ENCODE data around the gene C19orf12. TPM values are rescaled to one million over a fixed set of nuclear protein-coding genes. Genes with fewer than 3 reads are reported as not detected.

Gene C19orf12
- total and polyA plus RNA-seq, 2 of the 13 experiments (the other 11 are each of a cell fraction or from before 2014, with no cell fraction given): 17.7 to 34.4 TPM

- Histone ChIP-seq H3K9ac (ENCODE audit: insufficient read depth, low read depth, low read length) (no peak overlapping the region), H4K20me1 (ENCODE audit: insufficient read depth, low read length) (no peaks in the 10 kb centered on the region), H3K4me3 (replicated peaks in 1 of 3; ENCODE audit: insufficient read depth in 1 of 3, low read depth in 2 of 3, low read length in 3 of 3) (no peak overlapping the region), H3K27ac (ENCODE audit: extremely low read length, insufficient read depth, low read length) (no peak overlapping the region), H3K4me1 (ENCODE audit: insufficient read depth, low read length) (peaks cover 15% of the 10 kb centered on the region; the same call in 1 of the 2 replicates), H3K9me3 (ENCODE audit: low read length) (peaks cover 7% of the 10 kb centered on the region; the same call in 1 of the 2 replicates), H2AFZ (ENCODE audit: low read length) (no peak overlapping the region), H3K79me2 (ENCODE audit: insufficient read depth, low read length) (no peaks in the 10 kb centered on the region), H3K36me3 (replicated peaks in 1 of 2; ENCODE audit: control insufficient read depth in 1 of 2, insufficient read depth in 2 of 2, low read length in 2 of 2) (no peaks in the 10 kb centered on the region), H3K27me3 (ENCODE audit: control insufficient read depth in 1 of 2, insufficient read depth in 2 of 2, low read length in 2 of 2) (peaks cover 4 to 8% of the 10 kb centered on the region in 2 experiments; a peak in 4 of 5 replicates), H3K4me2 (ENCODE audit: low read depth, low read length) (no peak overlapping the region)
- FAIRE-seq (no peak), ATAC-seq (no peak), DNase-seq (ENCODE audit: low spot score) (no peak)
- in situ Hi-C loops (cut with HindIII; ENCODE audit: extremely low pct_ligation_motif_present, low pct_unique_long_range_greater_than_20kb) (no loop called here), intact Hi-C loops (cut with micrococcal nuclease; ENCODE audit: unreplicated experiment) (no loop called here)
- ChIA-PET POLR2A (no interaction called here), CTCF (ENCODE audit: low intra/inter-chr PET ratio, low total read pairs) (no interaction called here)
- BruUV-seq (replicated peaks): no TSS peak
- 48% methylated on average over 5 of the region's 5 CpGs for WGBS (ENCODE audit: low lambda C conversion rate)
- TF ChIP-seq ZFP82 (CRISPR knock-in tag; IDR thresholded peaks at IDR 0.05; ENCODE audit: borderline replicate concordance) (no peak), ZNF205 (CRISPR knock-in tag; IDR thresholded peaks at IDR 0.05) (no peak), SATB2 (CRISPR knock-in tag; IDR thresholded peaks at IDR 0.05) (no peak), RCOR2 (CRISPR knock-in tag; IDR thresholded peaks at IDR 0.05) (no peak), FOXO1 (CRISPR knock-in tag; IDR thresholded peaks at IDR 0.05) (no peak), ZNF782 (CRISPR knock-in tag; IDR thresholded peaks at IDR 0.05; ENCODE audit: borderline replicate concordance) (no peak), ZNF275 (CRISPR knock-in tag; IDR thresholded peaks at IDR 0.05; ENCODE audit: borderline replicate concordance) (no peak), CENPX (CRISPR knock-in tag; IDR thresholded peaks at IDR 0.05) (no peak), ZNF563 (CRISPR knock-in tag; IDR thresholded peaks at IDR 0.05) (no peak), ZFP91 (CRISPR knock-in tag; IDR thresholded peaks at IDR 0.05; ENCODE audit: borderline replicate concordance) (no peak), ZNF619 (CRISPR knock-in tag; IDR thresholded peaks at IDR 0.05) (no peak), STAT5B (CRISPR knock-in tag; IDR thresholded peaks at IDR 0.05) (no peak)
- TF ChIP-seq, protein P1, sequence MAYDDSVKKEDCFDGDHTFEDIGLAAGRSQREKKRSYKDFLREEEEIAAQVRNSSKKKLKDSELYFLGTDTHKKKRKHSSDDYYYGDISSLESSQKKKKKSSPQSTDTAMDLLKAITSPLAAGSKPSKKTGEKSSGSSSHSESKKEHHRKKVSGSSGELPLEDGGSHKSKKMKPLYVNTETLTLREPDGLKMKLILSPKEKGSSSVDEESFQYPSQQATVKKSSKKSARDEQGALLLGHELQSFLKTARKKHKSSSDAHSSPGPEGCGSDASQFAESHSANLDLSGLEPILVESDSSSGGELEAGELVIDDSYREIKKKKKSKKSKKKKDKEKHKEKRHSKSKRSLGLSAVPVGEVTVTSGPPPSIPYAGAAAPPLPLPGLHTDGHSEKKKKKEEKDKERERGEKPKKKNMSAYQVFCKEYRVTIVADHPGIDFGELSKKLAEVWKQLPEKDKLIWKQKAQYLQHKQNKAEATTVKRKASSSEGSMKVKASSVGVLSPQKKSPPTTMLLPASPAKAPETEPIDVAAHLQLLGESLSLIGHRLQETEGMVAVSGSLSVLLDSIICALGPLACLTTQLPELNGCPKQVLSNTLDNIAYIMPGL (CRISPR knock-in tag; IDR thresholded peaks at IDR 0.05; ENCODE audit: borderline replicate concordance in 1 of 2, low read depth in 1 of 2): no peak
Observed at GRCh38 chr19:29658221-29658991, 56.7 kb downstream of the C19orf12 start.
